HL-60 (cell line): ENCODE measurements around the gene HECW1.

Experiments used
- DNase-seq, 2 experiments: peaks; one replicate each; pipeline ENCODE4 v3.0.0-alpha.2; 2010 to 2020; ENCODE audit warnings: low read depth in 1 of 2, low spot score in 1 of 2
- H3K27ac ChIP-seq: fragments of 250-450 bp; sonication (Bioruptor Pico); replicated peaks from 2 replicates; pipeline ENCODE4 v1.5.1; 2020; ENCODE audit warnings: mild to moderate bottlenecking, moderate library complexity
- H3K27me3 ChIP-seq: fragments of 250-450 bp; sonication (Bioruptor Pico); 2 replicates; pipeline ENCODE4 v1.5.1; 2021; ENCODE audit warnings: mild to moderate bottlenecking, moderate library complexity; ENCODE audit not compliant: insufficient read depth, poor library complexity, severe bottlenecking
- H3K4me3 ChIP-seq: replicated peaks from 2 replicates; pipeline ENCODE4 v1.5.1; 2011; ENCODE audit warnings: mild to moderate bottlenecking, control low read depth, low read length; ENCODE audit not compliant: insufficient read depth
- CTCF ChIP-seq: IDR thresholded peaks from one replicate; pipeline ENCODE4 v1.5.1; 2011; ENCODE audit warnings: low read length, control low read depth, inconsistent platforms; ENCODE audit not compliant: insufficient read depth
- GABPA ChIP-seq: IDR thresholded peaks from 2 replicates; pipeline ENCODE4 v1.6.1; 2012; ENCODE audit warnings: low read depth
- POLR2AphosphoS5 ChIP-seq: IDR thresholded peaks from 2 replicates; pipeline ENCODE4 v1.6.1; 2012; ENCODE audit warnings: low read depth
- REST ChIP-seq: IDR thresholded peaks from 2 replicates; pipeline ENCODE4 v1.6.1; 2012; ENCODE audit warnings: low read depth; ENCODE audit not compliant: insufficient replicate concordance
- SPI1 ChIP-seq: IDR thresholded peaks from 2 replicates; pipeline ENCODE4 v1.6.1; 2012; ENCODE audit warnings: low read depth, mild to moderate bottlenecking, borderline replicate concordance

The HECW1 gene

GRCh38 chr7:43364391-43364790, 251.9 kb downstream of the HECW1 start:
- Histone ChIP-seq H3K27ac (no peak overlapping the region), H3K27me3 (no peaks in the 10 kb centered on the region), H3K4me3 (no peak overlapping the region)
- no peak for DNase-seq
- TF ChIP-seq REST = no peak
- no peak for TF ChIP-seq GABPA
- no peak for TF ChIP-seq SPI1

- no peak overlapping the region for H3K4me3 ChIP-seq
- H3K27ac ChIP-seq = no peak overlapping the region
- H3K27me3 ChIP-seq = no peaks in the 10 kb centered on the region
- DNase-seq = no peak
- TF ChIP-seq CTCF (no peak), SPI1 (no peak), GABPA (no peak), POLR2AphosphoS5 (no peak), REST (no peak)
These were observed 260.4 kb downstream of the HECW1 start for GRCh38 chr7:43372676-43373355.

- Histone ChIP-seq H3K27me3 (no peaks in the 10 kb centered on the region), H3K4me3 (no peak overlapping the region), H3K27ac (no peak overlapping the region)
- DNase-seq = no peak
- TF ChIP-seq CTCF (no peak), GABPA (no peak), SPI1 (no peak), REST (no peak), POLR2AphosphoS5 (no peak)
These were observed 264.9 kb downstream of the HECW1 start for GRCh38 chr7:43377196-43377960.
